Lower leg skin (tissue), 4 donors: ENCODE data around the gene EP300. TPM values are rescaled to one million over a fixed set of nuclear protein-coding genes. Genes with fewer than 3 reads are reported as not detected.
A peak's percentile ranks its signal among the peaks of the same experiment; 100 is the strongest.
"Not testable (repeated sequence)": the region's sequence is repeated elsewhere in the genome, so short reads cannot be mapped to it uniquely, and the experiment has no call there.

ENCODE experiments used
- DNase-seq, 2 donors: peaks; one replicate each; pipeline ENCODE4 v3.0.0-alpha.2; 2019; ENCODE audit warnings: low spot score in 2 of 2
- H3K4me3 ChIP-seq: fragments of 200-600 bp; sonication (generic); 2 replicates; pipeline ENCODE4 v1.5.1; 2017; ENCODE audit warnings: mild to moderate bottlenecking, low read depth; ENCODE audit not compliant: poor library complexity, severe bottlenecking
- POLR2A ChIP-seq, 2 donors: fragments of 450-650 bp; IDR thresholded peaks; one replicate each; pipeline ENCODE4 v1.6.1; 2016 to 2017; ENCODE audit warnings: antibody characterized with exemption in 2 of 2, mild to moderate bottlenecking in 1 of 2, moderate library complexity in 1 of 2
- WGBS, 2 donors: methylation state at CpG; one replicate each; pipeline ENCODE4 v1.1.5; 2018; 5-methylcytosine and 5-hydroxymethylcytosine counted together
- intact Hi-C: fragments of 100-400 bp; cut with DNase I; formaldehyde crosslinking; loops from one replicate; pipeline ENCODE4 v1.15.0; 2023; ENCODE audit warnings: low total_unique reads
- total RNA-seq, 4 donors: library from RNA; depleted of rRNA; stranded (reverse); fragments of >200 nt; gene quantifications; one replicate each; pipeline ENCODE4 v1.1.0, GENCODE V29; 2016
- TF ChIP-seq, protein P1 (sequence below), 3 donors: fragments of 450-650 bp; IDR thresholded peaks; one replicate each; pipeline ENCODE4 v1.5.1; 2016; ENCODE audit warnings: antibody characterized with exemption in 3 of 3, mild to moderate bottlenecking in 3 of 3, moderate library complexity in 2 of 3

Gene EP300
- total RNA-seq, 4 donors from 2014 or later = 72.4 to 86.9 (median 74.9) TPM

DNA sequence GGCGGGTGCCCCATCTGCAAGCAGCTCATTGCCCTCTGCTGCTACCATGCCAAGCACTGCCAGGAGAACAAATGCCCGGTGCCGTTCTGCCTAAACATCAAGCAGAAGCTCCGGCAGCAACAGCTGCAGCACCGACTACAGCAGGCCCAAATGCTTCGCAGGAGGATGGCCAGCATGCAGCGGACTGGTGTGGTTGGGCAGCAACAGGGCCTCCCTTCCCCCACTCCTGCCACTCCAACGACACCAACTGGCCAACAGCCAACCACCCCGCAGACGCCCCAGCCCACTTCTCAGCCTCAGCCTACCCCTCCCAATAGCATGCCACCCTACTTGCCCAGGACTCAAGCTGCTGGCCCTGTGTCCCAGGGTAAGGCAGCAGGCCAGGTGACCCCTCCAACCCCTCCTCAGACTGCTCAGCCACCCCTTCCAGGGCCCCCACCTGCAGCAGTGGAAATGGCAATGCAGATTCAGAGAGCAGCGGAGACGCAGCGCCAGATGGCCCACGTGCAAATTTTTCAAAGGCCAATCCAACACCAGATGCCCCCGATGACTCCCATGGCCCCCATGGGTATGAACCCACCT is 84.7 kb downstream of the EP300 start:
- intact Hi-C loops = no loop called here
- WGBS, 2 donors = 86 to 87% methylated on average over 15 of the region's 15 CpGs
- no peak for DNase-seq
- H3K4me3 ChIP-seq = no peak overlapping the region
- no peak for TF ChIP-seq POLR2A (IDR thresholded peaks at IDR 0.05)
- TF ChIP-seq, protein P1, sequence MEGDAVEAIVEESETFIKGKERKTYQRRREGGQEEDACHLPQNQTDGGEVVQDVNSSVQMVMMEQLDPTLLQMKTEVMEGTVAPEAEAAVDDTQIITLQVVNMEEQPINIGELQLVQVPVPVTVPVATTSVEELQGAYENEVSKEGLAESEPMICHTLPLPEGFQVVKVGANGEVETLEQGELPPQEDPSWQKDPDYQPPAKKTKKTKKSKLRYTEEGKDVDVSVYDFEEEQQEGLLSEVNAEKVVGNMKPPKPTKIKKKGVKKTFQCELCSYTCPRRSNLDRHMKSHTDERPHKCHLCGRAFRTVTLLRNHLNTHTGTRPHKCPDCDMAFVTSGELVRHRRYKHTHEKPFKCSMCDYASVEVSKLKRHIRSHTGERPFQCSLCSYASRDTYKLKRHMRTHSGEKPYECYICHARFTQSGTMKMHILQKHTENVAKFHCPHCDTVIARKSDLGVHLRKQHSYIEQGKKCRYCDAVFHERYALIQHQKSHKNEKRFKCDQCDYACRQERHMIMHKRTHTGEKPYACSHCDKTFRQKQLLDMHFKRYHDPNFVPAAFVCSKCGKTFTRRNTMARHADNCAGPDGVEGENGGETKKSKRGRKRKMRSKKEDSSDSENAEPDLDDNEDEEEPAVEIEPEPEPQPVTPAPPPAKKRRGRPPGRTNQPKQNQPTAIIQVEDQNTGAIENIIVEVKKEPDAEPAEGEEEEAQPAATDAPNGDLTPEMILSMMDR (IDR thresholded peaks at IDR 0.05) = no peak

- TF ChIP-seq POLR2A (IDR thresholded peaks at IDR 0.05) = no peak
- TF ChIP-seq, protein P1 (IDR thresholded peaks at IDR 0.05) = no peak
- WGBS, 2 donors = 78% methylated on average over 6 to 7 of the region's 9 CpGs
- H3K4me3 ChIP-seq = no peak overlapping the region
- intact Hi-C loops = no loop called here
- no peak for DNase-seq
These were observed 85.4 kb downstream of the EP300 start for GRCh38 chr22:41177622-41178424.

DNA sequence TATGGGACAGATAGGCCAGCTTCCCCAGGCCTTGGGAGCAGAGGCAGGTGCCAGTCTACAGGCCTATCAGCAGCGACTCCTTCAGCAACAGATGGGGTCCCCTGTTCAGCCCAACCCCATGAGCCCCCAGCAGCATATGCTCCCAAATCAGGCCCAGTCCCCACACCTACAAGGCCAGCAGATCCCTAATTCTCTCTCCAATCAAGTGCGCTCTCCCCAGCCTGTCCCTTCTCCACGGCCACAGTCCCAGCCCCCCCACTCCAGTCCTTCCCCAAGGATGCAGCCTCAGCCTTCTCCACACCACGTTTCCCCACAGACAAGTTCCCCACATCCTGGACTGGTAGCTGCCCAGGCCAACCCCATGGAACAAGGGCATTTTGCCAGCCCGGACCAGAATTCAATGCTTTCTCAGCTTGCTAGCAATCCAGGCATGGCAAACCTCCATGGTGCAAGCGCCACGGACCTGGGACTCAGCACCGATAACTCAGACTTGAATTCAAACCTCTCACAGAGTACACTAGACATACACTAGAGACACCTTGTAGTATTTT is 86.1 kb downstream of the EP300 start:
- intact Hi-C loops = no loop called here
- peak in 1 of 2 donors; percentile 88 for DNase-seq
- no peak for TF ChIP-seq POLR2A (IDR thresholded peaks at IDR 0.05)
- TF ChIP-seq, protein P1 (IDR thresholded peaks at IDR 0.05) = no peak
- H3K4me3 ChIP-seq = no peak overlapping the region
- 73% methylated on average over 7 to 8 of the region's 8 CpGs for WGBS, 2 donors

- intact Hi-C loops, DNase-seq, H3K4me3 ChIP-seq: not testable (repeated sequence)
- WGBS, 2 donors = 95 to 99% methylated on average over 6 of the region's 6 CpGs
These were observed 88.0 kb downstream of the EP300 start for GRCh38 chr22:41180362-41180761.

DNA sequence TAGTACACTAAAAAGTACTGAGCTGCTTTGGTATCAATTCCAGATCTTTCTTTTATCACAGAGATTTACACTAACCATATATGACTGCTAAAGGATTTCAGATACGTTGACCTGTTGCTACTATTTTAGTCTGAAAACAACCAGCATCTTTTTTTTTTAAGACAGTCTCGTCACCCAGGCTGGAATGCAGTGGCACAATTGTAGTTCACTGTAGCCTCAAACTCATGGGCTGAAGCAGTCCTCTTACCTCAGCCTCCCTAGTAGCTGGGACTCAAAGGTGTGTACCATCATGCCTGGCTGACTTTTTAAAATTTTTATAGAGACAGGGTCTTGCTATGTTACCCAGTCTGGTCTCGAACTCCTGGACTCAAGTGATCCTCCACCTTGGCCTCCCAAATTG is 88.5 kb downstream of the EP300 start:
- no peak for TF ChIP-seq POLR2A (IDR thresholded peaks at IDR 0.05)
- TF ChIP-seq, protein P1 (IDR thresholded peaks at IDR 0.05) = no peak
- DNase-seq = no peak
- 81 to 83% methylated on average over 3 of the region's 3 CpGs for WGBS, 2 donors
- no peak overlapping the region for H3K4me3 ChIP-seq
- intact Hi-C loops = no loop called here
